GM18951 (cell line): ENCODE data around the gene CATSPER3.
"Not testable (repeated sequence)": the region's sequence is repeated elsewhere in the genome, so short reads cannot be mapped to it uniquely, and the experiment has no call there.

Source experiments
- POLR2A ChIP-seq: IDR thresholded peaks from 4 replicates; pipeline ENCODE4 v1.6.1; 2011; ENCODE audit warnings: mild to moderate bottlenecking; ENCODE audit not compliant: insufficient read length, insufficient read depth; ENCODE audit errors: extremely low read depth
- in situ Hi-C: fragments of 300-500 bp; cut with MboI; formaldehyde crosslinking; loops from one replicate; pipeline ENCODE4 v1.12.0; 2022; ENCODE audit warnings: low sequenced_read_pairs, mixed read lengths, inconsistent platforms; ENCODE audit not compliant: unreplicated experiment

The CATSPER3 gene

GRCh38 chr5:134992148-134992547 lies 24.4 kb downstream of the CATSPER3 start:
- in situ Hi-C loops, result no loop called here
- no peak for TF ChIP-seq POLR2A

GRCh38 chr5:134993161-134993560 lies 25.5 kb downstream of the CATSPER3 start:
- TF ChIP-seq POLR2A, result no peak
- in situ Hi-C loops, result no loop called here

GRCh38 chr5:134994560-134995156 lies 27.0 kb downstream of the CATSPER3 start:
- TF ChIP-seq POLR2A, result no peak

GRCh38 chr5:134995850-134996402 lies 28.2 kb downstream of the CATSPER3 start:
- in situ Hi-C loops, result no loop called here

More at GRCh38 chr5:134994560-134995156, 27.0 kb downstream of the CATSPER3 start:
- in situ Hi-C loops, result no loop called here

GRCh38 chr5:134997015-134997414 lies 29.3 kb downstream of the CATSPER3 start:
- in situ Hi-C loops, result no loop called here
- TF ChIP-seq POLR2A, result no peak

More at GRCh38 chr5:134995850-134996402, 28.2 kb downstream of the CATSPER3 start:
- no peak for TF ChIP-seq POLR2A

- in situ Hi-C loops, result not testable (repeated sequence)
Observed at GRCh38 chr5:134998068-134998467, 30.4 kb downstream of the CATSPER3 start.

GRCh38 chr5:135004376-135004775 lies 36.7 kb downstream of the CATSPER3 start:
- in situ Hi-C loops, result no loop called here
- no peak for TF ChIP-seq POLR2A

- in situ Hi-C loops, result no loop called here
- TF ChIP-seq POLR2A, result no peak
Observed at GRCh38 chr5:135005076-135005475, 37.4 kb downstream of the CATSPER3 start.

GRCh38 chr5:135007305-135007704 lies 39.6 kb downstream of the CATSPER3 start:
- in situ Hi-C loops, result no loop called here
- no peak for TF ChIP-seq POLR2A

- no peak for TF ChIP-seq POLR2A
- in situ Hi-C loops, result no loop called here
Observed at GRCh38 chr5:135007749-135008363, 40.1 kb downstream of the CATSPER3 start.

- TF ChIP-seq POLR2A, result no peak
- in situ Hi-C loops, result no loop called here
Observed at GRCh38 chr5:135008556-135008955, 40.8 kb downstream of the CATSPER3 start.

- in situ Hi-C loops, result no loop called here
- TF ChIP-seq POLR2A, result no peak
Observed at GRCh38 chr5:135008981-135009735, 41.5 kb downstream of the CATSPER3 start.

- no peak for TF ChIP-seq POLR2A
- in situ Hi-C loops, result no loop called here
Observed at GRCh38 chr5:135009736-135010501, 42.2 kb downstream of the CATSPER3 start.
